Amygdala (tissue), 56 donors: ENCODE data around the gene CDK9.
A peak's percentile ranks its signal among the peaks of the same experiment; 100 is the strongest.

Experiments used
- DNase-seq, 56 donors: peaks; one replicate each; lab custom pipeline; 2025; lab: John Stamatoyannopoulos, UW

CDK9 gene

GRCh38 chr9:127761061-127761460 is 24.8 kb upstream of the CDK9 start:
- DNase-seq = no peak

- no peak for DNase-seq
Observed at GRCh38 chr9:127761491-127761956, 24.3 kb upstream of the CDK9 start.

- peak in 3 of 56 donors; percentile 6 to 28 (median 8) for DNase-seq
Observed at GRCh38 chr9:127762111-127762676, 23.6 kb upstream of the CDK9 start.

- DNase-seq = peak in 2 of 56 donors; percentile 15 to 37
Observed at GRCh38 chr9:127763918-127764384, 21.9 kb upstream of the CDK9 start.

- DNase-seq = no peak
Observed at GRCh38 chr9:127765418-127765817, 20.4 kb upstream of the CDK9 start.

- DNase-seq = no peak
Observed at GRCh38 chr9:127767410-127767809, 18.4 kb upstream of the CDK9 start.

GRCh38 chr9:127767909-127768331 is 17.9 kb upstream of the CDK9 start:
- no peak for DNase-seq

GRCh38 chr9:127768698-127769097 is 17.1 kb upstream of the CDK9 start:
- DNase-seq = no peak

GRCh38 chr9:127769101-127769500 is 16.7 kb upstream of the CDK9 start:
- no peak for DNase-seq

GRCh38 chr9:127769929-127770582 is 15.8 kb upstream of the CDK9 start:
- no peak for DNase-seq

GRCh38 chr9:127770583-127770904 is 15.3 kb upstream of the CDK9 start:
- DNase-seq = no peak

GRCh38 chr9:127770905-127771569 is 14.8 kb upstream of the CDK9 start:
- peak; percentile 21 to 93 (median 84) for DNase-seq

GRCh38 chr9:127771570-127772189 is 14.2 kb upstream of the CDK9 start:
- DNase-seq = no peak

GRCh38 chr9:127772603-127773002 is 13.2 kb upstream of the CDK9 start:
- DNase-seq = no peak

GRCh38 chr9:127773272-127773671 is 12.6 kb upstream of the CDK9 start:
- DNase-seq = no peak

GRCh38 chr9:127773981-127774380 is 11.9 kb upstream of the CDK9 start:
- DNase-seq = no peak

- DNase-seq = peak in 5 of 56 donors; percentile 15 to 49 (median 19)
Observed at GRCh38 chr9:127776195-127776923, 9.5 kb upstream of the CDK9 start.

GRCh38 chr9:127776924-127777289 is 8.9 kb upstream of the CDK9 start:
- DNase-seq = no peak

GRCh38 chr9:127777368-127777980 is 8.4 kb upstream of the CDK9 start:
- no peak for DNase-seq
